Ishikawa (cell line): Measurements from ENCODE around the gene ONECUT3.

Experiments used
- EP300 ChIP-seq: IDR thresholded peaks from 2 replicates; pipeline ENCODE4 v1.6.1; 2012; ENCODE audit warnings: borderline replicate concordance
- MAX ChIP-seq: IDR thresholded peaks from 2 replicates; pipeline ENCODE4 v1.6.1; 2012
- REST ChIP-seq: IDR thresholded peaks from 2 replicates; pipeline ENCODE4 v1.6.1; 2012; ENCODE audit warnings: low read depth, mild to moderate bottlenecking
- TEAD4 ChIP-seq: IDR thresholded peaks from 2 replicates; pipeline ENCODE4 v1.6.1; 2012
- YY1 ChIP-seq: IDR thresholded peaks from 2 replicates; pipeline ENCODE4 v1.6.1; 2012; ENCODE audit warnings: low read depth

GRCh38 chr19:1829958-1830357 is 76.7 kb downstream of the ONECUT3 start:
- TF ChIP-seq YY1 (no peak), REST (no peak), EP300 (no peak), TEAD4 (no peak), MAX (no peak)
